Central memory CD4-positive, alpha-beta T cell (primary cell): ENCODE results near the gene HAUS2.
A peak's percentile ranks its signal among the peaks of the same experiment; 100 is the strongest.
"Not testable (repeated sequence)": the region's sequence is repeated elsewhere in the genome, so short reads cannot be mapped to it uniquely, and the experiment has no call there.

Source experiments
- DNase-seq: peaks from one replicate; pipeline ENCODE4 v3.0.0; 2022

Gene HAUS2

DNA sequence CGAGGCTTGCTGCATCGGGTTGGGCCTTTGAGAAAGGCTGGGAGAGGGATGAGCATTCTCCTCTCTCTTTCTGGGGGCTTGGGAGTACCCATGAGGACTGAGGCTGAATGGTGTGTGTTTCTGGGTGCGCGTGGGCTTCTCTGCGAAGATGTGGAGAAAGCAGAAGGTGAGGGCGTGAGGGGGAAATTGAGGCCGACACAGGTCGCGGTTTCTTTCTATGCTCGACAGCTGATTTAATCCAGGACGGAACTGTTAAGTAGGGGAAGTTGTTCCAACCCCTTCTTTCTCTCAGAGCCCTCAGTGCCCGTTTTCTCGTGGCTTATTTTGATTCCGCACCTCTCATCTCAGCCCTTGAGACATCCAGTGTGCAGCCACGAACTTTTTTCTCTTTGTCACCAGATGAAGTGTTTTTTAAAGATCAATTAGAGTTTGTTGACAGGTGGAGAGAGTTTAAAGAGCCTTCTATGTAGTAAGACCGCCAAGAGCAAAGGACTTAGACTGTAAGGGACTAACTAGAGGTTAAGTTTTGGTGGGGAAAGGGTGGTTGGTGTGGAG is 27.5 kb downstream of the HAUS2 start:
- no peak for DNase-seq

DNA sequence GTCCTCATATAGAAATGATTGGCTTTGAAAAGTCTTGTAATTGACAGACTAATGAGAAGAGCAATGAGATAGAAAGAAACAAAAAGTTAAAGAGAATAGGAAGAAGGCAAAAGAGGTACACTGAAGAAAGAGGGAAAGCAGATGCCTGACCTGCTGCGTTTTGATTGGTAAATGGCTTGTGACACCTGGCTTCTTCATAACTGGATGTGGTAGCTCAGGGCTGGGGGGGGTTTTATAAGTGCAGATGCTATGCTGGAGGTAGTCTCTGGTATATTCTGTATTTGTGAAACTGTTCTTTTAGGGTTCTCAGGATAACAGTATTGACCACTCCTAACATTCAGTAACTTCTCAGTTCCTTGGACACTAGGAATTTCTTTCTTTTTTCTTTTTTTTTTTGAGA is 28.1 kb downstream of the HAUS2 start:
- no peak for DNase-seq

DNA sequence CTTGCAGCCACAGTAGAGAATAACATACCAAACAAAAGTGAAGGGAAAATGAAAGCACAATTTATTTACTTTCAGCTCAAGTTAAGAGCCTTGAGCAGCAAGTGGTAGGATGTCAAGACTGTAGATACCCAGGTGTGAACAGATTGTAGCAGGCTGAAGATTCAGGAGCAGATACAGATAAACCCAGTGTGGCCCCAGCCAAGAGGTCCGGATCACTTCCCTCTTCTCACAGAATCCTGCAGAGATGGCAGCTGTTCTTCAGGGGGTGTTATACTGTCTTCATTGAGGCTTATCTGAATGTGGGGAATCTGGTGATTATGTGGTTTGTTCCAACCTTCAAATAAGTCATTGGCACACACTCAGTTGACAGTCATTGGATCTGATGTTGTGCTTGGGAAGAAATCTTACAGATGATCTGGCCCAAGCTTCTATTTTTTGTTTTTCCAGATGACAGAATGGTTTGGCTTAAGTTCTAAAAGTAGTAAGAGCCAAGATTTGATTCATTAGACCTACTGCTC is 28.9 kb downstream of the HAUS2 start:
- no peak for DNase-seq

GRCh38 chr15:42578984-42579537 is 30.4 kb downstream of the HAUS2 start:
- no peak for DNase-seq

DNA sequence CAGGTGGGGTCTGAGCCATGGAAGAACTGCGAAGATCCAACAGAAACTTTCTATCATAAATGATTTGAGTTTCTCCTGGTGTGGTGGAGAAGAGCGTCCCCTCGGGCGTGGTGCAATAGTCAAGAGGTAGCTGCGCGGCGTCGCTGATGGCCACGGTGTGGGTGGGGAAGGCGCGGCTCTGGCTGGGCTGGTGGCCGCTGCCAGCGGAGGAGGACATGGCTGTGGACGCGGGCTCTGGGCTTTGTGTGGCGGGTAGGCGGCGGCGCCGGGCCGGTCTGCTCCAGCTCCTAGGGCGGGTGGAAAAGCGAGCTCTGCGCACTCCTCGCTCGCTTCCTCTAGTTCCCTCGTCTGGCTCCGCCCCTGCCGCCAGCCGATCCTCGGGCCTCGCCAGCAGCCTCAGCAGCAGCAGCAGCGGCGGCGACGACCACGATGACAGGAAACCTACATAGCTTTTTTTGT is 32.7 kb downstream of the HAUS2 start:
- peak; percentile 74 for DNase-seq

DNA sequence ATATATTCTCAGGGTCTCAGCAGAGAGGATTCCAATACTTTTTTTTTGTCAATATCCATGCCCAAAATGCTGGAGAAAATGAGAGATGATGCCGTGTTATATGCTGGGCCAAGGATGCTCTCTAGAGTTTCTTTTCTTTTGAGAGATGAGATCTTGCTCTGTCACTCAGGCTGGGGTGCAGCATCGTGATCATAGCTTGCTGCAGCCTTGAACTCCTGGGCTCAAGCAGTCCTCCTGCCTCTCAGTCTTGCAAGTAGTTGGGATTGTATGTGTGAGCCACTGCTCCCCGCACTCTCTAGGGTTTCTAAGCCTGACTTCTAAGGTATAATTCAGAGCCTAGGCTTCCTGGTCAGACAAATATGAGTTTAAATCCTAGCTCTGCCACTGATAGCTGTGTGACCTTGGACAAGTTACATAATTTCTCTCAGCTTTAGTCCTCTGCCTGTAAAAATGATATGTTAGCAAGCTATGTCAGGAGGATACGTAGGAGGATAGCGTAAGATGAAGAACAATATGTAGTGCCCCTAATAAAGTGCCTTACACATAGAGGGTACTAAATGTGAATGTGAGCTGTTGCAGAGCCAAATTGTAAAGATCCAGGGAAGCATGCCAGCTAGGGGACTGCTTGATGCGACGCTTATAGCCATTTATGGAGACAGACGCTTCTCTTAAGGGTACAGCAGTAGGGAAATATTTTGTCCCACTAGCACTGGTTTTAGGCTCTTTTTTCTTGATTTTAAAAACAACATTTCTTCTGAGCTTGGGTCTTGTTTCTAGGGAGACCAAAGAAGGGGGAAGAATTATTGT is 34.1 kb downstream of the HAUS2 start:
- DNase-seq = no peak

DNA sequence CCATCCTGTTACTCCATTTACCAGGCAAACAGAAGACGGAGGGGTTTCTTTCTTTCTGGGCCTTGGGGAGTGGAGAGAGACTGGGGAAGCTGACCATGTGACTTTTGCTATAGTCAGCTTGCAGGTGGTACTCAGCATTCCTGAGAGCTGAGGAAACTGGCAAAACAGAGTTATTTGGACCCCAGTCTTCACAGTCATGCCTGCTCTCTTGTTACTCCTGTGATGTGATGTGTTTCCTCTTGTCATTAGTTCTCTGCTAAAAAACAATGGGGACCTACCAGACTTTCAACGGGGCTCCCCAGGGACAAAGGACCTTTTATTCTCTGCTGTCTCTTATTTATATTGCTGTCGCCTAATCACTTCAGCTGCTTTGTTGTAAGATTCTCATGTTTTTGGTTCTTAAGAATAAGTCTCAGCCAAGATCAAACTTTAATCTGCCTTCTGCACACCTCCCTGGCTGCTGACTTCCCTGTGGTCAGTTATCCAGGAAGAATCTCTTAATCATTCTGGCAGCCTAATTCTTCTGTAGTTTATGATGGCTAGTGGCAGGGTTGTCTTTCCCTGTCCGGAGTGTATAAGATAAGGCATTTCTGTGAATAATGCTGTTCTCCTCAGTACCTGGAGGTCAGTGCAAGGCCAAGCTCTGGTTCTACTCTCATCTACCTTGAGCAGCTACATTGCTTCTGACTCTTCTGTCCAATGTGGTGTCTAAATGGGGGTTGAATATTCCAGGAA is 35.6 kb downstream of the HAUS2 start:
- no peak for DNase-seq

DNA sequence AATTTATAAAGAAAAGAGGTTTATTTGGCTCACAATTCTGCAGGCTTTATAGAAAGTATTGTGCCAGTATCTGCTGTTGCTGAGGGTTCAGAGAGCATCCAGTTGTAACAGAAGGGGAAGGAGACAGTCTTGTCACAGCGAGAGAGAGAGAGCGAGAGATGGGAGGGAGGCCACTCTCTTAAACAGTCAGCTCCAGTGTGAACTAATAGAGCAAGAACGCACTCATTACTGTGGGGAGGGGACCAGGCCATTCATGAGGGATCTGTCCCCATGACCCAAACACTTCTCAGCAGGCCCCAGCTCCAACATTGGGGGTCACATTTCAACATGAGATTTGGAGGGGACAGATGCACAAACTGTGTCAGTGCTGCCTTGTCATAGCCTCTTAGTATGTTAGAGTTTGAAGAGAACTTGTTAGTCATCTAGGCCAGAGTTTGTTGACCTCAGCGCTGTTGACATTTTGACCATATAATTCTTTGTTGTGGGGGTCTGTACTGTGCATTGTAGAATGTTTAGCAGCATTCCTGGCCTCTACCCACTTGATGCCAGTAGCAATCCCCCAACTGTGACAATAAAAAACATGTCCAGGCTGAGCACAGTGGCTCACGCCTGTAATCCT is 42.1 kb downstream of the HAUS2 start:
- DNase-seq = no peak

GRCh38 chr15:42591238-42591934 is 42.7 kb downstream of the HAUS2 start:
- no peak for DNase-seq

DNA sequence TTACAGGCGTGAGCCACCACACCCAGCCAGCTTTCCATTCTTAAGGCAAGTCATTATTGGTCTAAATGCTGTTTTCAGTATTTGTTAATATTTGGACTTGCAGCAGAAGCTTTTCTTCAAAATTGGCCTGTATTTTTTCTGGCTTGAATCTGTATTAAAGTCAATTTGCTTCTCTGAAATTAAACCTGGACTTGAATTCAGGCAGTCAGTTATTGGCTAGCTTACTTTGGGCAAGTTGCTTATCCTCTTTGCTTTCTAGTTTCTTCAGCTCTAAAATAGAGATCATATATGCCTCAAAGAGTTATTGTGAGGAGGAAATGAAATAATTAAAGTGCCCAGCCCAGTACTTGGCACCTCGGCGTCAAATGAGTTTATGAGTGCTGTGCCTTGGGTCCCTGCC is 44.1 kb downstream of the HAUS2 start:
- no peak for DNase-seq

DNA sequence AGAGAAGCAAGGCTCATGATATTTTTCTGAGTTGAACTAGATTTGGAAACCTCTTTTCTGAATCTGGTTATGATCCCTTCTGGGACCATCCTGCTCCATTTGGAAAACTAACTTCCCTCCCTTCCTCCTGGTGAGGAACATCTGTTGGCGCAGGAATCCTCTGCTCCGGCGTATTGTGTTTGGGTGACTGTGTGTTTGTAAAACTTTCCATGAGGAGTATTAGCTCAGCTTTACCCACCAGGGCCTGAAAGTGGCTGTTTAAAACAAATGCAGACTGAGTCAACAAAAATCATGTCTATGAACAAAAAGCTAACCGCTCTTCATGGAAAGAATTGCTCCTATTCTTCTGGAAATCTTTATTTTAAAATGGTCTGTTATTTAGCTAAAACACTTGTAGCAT is 44.5 kb downstream of the HAUS2 start:
- no peak for DNase-seq

- DNase-seq = no peak
Observed at GRCh38 chr15:42594095-42594494, 45.5 kb downstream of the HAUS2 start.

GRCh38 chr15:42595626-42596240 is 47.1 kb downstream of the HAUS2 start:
- DNase-seq = no peak

DNA sequence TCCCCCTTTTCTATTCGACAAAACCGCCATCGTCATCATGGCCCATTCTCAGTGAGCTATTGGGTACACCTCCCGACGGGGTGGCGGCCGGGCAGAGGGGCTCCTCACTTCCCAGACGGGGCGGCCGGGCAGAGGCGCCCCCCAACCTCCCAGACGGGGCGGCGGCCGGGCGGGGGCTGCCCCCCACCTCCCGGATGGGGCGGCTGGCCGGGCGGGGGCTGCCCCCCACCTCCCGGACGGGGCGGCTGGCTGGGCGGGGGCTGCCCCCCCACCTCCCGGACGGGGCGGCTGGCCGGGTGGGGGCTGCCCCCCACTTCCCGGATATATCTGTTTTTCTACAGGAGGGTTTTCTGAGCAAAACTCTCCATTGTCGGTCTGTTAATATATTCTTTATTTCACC is 52.7 kb downstream of the HAUS2 start:
- DNase-seq = not testable (repeated sequence)

DNA sequence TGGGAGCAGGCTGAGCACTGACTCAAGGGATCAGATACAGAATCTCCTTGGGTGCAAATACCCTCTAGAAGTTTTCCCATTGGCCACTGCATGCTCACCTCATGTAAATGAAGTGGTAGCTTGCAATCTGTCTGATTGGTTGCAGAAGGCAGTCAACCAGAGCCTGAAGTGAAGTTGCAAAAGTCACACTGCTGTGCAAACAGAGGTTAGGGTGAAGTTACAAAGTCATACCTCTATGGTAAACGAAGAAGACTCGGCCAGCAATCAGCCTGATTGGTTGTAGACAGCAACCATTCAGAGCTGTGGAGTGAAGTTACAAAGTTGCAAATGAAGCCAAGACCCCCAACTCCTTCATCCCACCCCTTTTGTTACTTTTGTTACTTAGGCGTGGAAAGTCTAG is 53.9 kb downstream of the HAUS2 start:
- DNase-seq = no peak

GRCh38 chr15:42603978-42604377 is 55.3 kb downstream of the HAUS2 start:
- no peak for DNase-seq

DNA sequence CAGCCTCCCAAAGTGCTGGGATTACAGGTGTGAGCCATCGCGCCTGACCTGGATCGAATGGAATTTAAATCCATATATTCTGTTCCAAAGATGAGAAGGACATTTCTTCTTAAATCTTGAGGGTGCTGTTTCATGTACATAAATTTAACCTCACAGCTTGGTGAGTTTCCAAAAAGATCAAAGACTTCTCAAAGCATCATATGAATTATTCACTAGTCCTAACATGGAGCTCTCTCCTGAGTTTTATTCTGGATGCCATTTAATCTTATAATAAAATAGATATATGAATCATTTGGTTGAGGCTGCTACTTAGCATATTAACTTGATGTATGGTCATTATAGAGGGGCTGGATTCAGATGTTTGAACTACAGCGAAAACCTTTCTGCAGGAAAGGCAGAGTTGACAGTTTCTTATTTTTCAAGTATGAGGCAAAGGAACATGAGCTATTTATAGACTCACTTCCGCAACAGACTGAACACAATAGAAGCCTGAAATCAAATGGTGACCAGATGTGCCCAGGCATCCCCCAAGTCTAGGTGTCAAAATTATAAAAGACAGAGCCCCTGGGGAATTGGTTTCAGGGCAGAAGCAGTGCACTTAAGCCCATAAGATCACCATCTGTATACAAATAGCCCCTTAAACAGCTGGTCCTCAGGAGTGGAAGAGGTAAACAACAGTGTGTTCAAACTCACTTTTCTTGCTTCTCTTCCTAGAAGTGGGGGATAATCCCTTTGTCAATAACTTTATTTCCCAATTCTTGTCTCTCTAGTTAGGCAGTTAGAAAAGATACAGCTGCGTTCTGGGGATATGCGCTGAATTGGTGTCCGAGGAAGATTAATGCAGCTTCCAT is 56.5 kb downstream of the HAUS2 start:
- no peak for DNase-seq

DNA sequence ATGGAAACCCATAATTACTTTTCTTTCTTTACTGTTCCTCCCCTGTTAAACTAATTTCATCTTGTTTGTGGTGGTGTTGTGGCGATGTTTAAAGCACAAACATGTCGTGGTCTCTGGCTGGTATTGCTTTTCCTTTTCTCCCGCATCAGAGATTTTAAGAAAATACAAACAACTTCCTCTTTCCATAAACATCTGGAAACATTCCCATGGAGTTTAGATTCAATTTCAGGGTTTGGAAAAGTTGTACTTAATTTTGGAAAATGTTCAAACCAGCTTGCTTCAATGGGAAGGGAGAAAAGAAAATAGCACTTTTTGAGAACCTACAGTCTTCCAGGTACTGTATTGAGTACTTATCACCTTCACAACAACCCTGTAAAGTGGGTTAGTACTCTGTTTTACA is 57.2 kb downstream of the HAUS2 start:
- no peak for DNase-seq

GRCh38 chr15:42608110-42608531 is 59.5 kb downstream of the HAUS2 start:
- DNase-seq = peak; percentile 28

- no peak for DNase-seq
Observed at GRCh38 chr15:42608752-42609488, 60.3 kb downstream of the HAUS2 start.
